DLD1 (cell line): ENCODE results near the gene TAP2.

Experiments used
- in situ Hi-C: cut with HindIII; loops from 2 replicates; pipeline ENCODE4 v1.10.0; 2017; ENCODE audit warnings: low sequenced_read_pairs

Gene TAP2

GRCh38 chr6:32854376-32855178 lies 16.0 kb upstream of the TAP2 start:
- in situ Hi-C loops, result no loop called here

- in situ Hi-C loops, result no loop called here
These were observed 15.2 kb upstream of the TAP2 start, which contains the start of the genes PSMB9 and TAP1 for GRCh38 chr6:32853541-32854375. PSMB9 (plus strand) TSS chr6:32854192; CDS start chr6:32854230, 38 bp downstream. TAP1 (minus strand) TSS chr6:32853704; CDS start chr6:32853636, 68 bp downstream.

GRCh38 chr6:32852844-32853540 lies 14.5 kb upstream of the TAP2 start:
- in situ Hi-C loops, result no loop called here

DNA sequence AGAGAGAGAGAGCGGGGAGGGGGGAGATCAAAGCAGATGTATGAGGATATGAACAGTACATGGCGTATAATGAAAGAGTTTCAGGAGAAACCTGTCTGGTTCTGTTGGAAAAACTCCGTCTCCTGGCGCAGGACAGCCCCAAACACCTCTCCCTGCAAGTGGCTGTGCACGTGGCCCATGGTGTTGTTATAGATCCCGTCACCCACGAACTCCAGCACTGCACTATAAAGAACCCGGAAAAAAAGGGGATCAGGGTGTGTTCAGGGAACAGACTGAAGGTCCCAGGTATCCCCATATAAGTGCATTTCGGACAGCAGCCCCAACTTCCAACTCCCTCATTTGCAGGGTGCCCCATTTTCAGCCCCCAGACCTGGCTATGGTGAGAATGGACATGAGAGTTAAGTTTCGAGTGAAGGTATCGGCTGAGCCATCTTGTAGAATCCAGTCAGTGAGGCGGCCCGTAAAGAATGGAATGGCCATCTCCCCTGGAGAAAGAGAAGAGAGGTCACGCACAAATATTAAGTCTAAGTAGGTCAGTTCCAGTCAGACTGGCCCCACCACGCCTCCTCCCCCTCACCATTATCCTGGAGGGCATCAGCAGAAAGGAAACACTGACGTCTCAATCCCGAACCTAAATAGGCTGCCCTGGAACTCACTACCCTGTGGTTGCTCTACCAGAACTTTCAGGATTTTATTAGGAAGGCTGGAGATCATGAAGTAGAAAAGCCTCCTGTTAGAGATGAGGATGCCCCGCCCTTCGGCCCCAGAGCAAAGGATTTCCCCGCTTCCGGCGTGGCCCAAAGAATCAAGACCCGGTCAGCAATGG lies 13.7 kb upstream of the TAP2 start:
- in situ Hi-C loops, result no loop called here

- in situ Hi-C loops, result no loop called here
These were observed 12.5 kb upstream of the TAP2 start for GRCh38 chr6:32851025-32851424.

DNA sequence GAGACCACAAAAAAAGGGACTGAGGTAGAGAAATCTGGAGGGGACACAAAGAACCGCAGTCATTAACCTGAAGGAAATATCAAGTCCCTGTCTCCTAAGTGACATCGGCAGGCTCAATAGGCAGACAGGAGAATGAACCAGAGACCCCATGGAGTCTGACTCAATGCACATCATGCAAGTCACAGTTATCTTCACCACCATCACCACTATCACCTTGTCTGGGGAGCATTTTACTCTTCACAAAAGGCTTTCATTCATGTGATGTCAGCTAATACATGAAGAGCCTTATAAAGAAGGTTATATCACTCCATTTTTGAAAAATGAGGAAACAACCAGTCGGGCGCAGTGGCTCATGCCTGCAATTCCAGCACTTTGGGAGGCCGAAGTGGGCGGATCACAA lies 10.6 kb upstream of the TAP2 start:
- in situ Hi-C loops, result no loop called here

DNA sequence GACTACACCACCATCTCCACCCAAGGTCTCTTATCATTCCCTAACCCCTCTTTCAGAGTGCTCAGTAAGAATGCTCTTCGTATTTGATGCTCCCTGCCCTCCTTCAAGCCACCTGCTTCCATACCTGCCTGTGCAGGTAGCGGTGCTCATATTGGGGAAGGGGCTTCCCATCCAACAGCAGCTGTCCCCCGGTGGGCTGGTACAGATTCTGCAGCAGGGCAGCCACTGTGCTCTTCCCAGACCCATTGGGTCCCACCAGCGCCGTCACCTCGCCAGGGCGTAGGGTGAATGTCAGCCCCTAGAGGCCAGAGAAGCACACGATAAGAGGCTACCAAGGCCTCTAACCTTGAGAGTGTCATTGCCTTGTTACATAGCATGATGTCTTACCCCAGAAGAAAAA lies 9.3 kb upstream of the TAP2 start:
- in situ Hi-C loops, result no loop called here

- in situ Hi-C loops, result no loop called here
These were observed 8.5 kb upstream of the TAP2 start for GRCh38 chr6:32847004-32847403.

DNA sequence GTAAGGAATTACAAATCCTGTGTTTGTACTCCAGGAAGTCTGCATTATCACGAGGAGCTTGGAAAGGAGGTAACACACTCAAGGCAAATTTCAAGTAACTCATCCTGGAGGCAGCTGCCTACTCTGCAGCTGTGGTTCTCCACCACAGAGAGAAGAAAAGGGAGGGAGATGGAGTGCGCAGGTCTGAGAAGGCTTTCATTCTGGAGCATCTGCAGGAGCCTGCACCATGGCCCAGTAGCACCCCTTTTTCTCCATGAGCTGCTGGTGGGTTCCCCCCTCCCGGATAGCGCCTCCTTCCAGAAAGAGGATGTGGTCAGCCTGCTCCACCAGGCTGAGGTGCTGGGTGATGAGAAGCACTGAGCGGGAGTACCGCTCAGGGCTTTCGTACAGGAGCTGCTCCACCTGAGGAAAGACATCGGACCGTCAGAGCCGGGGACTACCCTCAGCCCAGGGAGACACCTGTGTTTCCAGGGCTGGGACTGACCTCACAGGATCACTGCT lies 6.9 kb upstream of the TAP2 start:
- in situ Hi-C loops, result no loop called here

DNA sequence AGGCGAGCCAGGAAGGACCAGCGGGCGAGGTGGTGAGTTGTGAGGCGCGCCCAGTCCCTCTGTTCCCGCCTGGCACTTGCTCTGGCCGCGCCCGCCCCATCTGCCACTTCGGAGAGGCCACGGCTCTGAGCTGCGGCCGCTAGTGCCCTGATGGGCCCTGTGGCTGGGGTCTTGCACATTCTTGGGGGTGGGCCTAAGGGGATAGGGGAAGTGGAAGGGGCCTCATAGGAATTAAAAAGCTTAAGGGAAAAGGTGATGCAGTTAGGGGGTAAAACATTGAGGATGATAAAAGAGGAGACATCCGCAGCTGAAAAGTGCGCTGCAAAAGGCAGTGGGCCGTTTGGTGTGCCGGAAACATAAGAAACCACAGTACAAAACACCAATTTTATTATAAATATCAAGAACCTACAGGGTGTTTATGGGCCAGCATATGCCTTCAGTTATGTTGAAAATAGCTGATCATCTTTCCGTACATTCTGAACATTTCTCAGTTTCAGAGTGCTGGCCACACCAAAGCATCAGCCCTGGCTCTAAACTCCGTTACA lies 6.4 kb upstream of the TAP2 start:
- in situ Hi-C loops, result loop anchor here (5.0 kb wide), 1 partner anchor 78 kb away; no protein-coding TSS in a partner anchor

- in situ Hi-C loops, result loop anchor here (5.0 kb wide), 1 partner anchor 77 kb away; no protein-coding TSS in a partner anchor
These were observed 5.7 kb upstream of the TAP2 start, which contains the start of gene PSMB8 for GRCh38 chr6:32843979-32844838. PSMB8 (minus strand) TSS chr6:32844047; CDS start chr6:32843996, 51 bp downstream.

DNA sequence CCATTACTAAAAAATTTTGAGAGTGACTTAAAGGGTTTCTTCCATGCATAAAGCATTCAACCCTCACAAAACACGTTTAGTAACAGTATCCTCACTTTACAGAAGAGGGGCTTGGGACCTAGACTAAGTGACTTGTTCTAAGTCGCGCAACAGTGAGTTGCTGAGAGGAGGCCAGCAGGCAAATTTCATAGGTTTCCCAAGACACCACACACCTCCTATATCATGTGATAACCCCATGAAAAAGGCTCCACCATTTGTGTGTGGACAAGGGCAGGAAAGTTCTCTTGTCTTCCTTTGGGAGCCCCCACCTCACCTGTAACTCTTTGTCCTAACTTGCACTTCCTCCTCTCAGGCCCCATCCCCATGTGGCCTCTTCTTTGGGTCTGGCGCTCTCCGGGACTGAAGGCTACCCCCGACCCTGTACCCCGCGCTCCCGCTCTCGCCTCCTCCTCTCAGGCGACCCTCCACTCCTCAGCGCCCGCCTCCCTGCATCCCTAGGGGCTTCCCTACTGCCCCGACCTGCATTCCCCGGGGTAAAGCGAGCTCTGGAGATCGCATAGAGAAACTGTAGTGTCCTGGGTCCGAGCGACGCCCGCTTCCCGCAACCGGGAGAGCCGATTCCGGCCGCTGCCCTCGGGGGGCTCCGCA lies 4.9 kb upstream of the TAP2 start:
- in situ Hi-C loops, result loop anchor here (5.0 kb wide), 1 partner anchor 76 kb away; no protein-coding TSS in a partner anchor

- in situ Hi-C loops, result loop anchor here (5.0 kb wide), 1 partner anchor 75 kb away; no protein-coding TSS in a partner anchor
These were observed 4.2 kb upstream of the TAP2 start for GRCh38 chr6:32842690-32843089.

GRCh38 chr6:32842021-32842650 lies 3.6 kb upstream of the TAP2 start:
- in situ Hi-C loops, result loop anchor here (5.0 kb wide), 1 partner anchor 75 kb away; no protein-coding TSS in a partner anchor

DNA sequence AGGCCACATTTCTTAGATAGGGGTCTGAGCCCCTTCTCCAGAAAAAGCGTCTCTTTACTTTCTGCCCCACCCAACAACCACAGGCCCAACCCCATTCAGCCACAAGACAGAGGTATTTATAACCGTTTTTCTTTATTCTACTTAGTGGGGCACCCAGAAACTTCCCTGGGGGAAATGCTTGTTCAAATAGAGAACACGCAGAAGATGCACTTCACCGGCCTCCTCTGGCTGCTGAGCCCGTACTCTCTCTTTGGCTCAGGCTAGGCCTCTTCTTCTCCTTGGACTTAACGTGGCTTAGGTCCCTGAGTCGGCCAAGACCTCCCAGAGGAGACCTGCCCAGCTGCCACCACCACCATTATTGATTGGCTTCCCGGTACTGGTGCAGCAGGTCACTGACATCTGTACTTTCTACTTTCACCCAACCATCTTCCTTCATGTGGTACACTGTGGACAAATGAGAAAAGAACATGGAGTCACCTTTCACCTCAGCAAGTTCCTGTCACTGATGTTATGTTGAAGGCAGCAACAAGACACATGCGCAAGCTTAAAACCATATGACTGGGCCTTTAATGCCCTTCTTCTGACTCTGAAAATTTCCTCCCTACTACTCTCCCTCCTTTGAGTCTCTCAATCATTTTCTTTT lies 2.2 kb upstream of the TAP2 start:
- in situ Hi-C loops, result loop anchor here (5.0 kb wide), 1 partner anchor 73 kb away; no protein-coding TSS in a partner anchor

DNA sequence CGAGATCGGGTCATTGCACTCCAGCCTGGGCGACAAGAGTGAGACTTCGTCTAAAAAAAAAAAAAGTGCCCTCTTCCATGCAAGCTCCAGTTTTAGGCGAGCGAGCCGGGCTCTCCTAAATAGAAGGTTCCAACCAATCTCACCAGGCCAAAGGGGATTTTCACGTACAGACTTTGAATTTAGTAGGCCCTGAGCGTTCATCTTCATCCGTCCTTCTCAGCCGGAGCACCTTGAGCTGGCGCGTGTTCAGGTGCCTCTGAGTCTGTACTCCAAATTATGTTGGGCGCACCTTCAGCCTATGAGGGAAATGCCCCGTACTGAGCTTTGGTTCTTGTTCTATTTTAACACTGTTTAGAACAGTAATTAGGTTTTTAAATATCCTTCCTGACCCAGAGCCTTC lies 817 bp upstream of the TAP2 start:
- in situ Hi-C loops, result no loop called here

- in situ Hi-C loops, result no loop called here
These were observed 857 bp downstream of the TAP2 start for GRCh38 chr6:32837651-32838113.
